Activated CD8-positive, alpha-beta memory T cell treated with anti-CD3 and anti-CD28 coated beads, Interleukin-2, amount 50 U/mL, for 48 hours (primary cell): ENCODE results near the gene GMDS.
"Not testable (repeated sequence)": the region's sequence is repeated elsewhere in the genome, so short reads cannot be mapped to it uniquely, and the experiment has no call there.

ENCODE experiments used
- DNase-seq: peaks from one replicate; pipeline ENCODE4 v3.0.0-alpha.2; 2020

GMDS gene

DNA sequence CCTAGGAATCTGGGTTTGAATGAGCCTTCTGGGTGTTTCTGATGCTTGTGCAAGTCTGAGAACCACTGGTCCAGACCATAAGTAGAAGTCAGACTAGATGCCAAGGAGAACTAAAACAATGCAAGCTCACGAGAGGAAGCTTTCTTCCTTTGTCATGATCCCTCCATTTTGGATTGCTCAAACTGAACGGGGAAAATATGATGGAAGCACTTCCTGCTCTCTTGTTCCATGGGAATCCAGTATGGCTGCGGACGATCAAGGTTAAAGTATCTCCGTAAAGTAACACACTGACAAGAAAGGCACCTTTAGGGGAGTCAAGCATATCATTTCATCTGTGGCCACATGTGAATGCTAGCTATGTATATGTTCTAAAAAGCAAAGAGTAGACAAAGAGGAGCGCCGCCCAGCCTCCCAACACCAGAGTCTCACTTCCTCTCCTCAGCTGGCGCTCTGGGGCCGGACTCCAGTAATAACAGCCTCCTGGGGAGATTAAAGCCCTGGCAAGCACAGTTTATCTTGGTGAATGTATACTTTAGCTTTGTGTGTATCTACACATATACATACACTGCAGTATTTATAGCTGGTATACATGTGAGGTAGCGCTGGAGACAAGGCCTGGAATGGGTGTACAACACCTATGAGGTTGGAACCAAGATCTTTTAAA lies 547.6 kb downstream of the GMDS start:
- no peak for DNase-seq

DNA sequence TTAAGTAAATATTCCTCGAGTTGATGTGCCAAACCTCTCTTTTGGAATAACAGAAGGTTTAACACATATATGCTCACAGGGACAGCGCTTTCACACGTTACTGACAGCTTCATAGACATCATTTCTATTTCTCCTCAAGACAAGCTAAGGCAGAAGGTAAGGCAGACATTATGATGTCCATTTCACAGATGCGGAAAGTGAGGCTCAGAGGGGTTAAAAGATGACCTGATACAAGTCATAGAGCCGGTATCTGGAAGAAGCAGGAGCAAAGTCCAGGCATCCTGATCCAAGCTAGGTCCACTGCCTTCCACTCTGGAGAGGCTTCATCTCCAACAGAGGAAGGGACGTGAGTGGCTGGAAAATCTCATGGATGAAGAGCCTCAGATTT lies 548.9 kb downstream of the GMDS start:
- no peak for DNase-seq

DNA sequence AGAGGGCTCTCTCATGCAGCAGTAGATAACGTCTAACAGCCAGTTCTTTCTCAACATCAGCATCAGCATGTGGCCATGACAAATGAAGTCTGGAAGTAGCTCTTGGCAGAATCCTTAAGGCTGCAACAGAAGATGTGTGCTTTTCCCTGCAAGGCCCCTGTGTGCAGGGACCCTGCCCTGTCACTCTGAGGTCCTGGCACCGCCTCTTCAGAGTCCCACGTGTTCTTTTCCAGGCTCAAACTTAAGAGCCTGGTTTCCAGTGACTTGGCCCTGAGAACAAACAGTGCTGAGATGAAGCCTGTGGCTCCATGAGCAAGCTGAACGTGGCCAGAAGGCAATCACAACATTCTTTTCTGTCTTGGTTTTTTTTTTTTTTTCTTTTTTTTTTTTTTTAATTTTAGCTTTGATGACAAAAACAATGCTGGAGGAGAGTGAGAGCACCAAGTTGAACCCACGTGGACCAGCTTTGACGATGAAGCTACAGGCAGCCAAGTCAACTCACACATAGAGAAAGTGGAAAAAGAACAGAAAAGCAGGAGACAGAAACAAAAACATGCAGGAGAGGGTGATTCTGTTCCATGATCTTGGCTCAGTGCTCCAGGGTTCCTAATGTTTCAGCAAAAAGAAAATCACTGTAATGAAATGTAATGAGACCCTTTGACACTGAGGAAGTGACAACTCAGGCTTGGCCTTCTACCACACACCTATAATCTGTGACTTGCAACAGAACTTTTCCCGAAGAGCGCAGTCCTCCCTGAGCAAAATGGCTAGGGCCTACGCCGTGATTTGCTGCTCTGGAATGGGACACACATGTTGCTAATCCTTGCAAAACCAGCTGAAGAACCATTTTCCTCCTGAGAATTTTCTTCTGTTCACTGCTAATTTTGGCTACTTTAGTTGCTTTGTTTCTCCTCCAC lies 549.6 kb downstream of the GMDS start:
- no peak for DNase-seq

DNA sequence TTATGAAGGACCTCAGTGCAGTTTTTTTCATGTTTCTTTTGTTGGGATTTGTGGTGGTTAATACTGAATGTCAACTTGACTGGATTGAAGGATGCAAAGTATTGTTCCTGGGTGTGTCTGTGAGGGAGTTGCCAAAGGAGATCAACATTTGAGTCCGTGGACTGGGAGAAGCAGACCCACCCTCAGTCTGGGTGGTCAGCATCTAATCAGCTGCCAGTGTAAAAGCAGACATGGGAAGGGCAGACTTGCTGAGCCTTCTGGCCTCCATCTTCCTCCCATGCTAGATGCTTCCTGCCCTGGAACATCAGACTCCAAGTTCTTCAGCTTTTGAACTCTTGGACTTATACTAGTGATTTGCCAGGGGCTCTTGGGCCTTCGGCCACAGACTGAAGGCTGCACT lies 553.6 kb downstream of the GMDS start:
- not testable (repeated sequence) for DNase-seq

DNA sequence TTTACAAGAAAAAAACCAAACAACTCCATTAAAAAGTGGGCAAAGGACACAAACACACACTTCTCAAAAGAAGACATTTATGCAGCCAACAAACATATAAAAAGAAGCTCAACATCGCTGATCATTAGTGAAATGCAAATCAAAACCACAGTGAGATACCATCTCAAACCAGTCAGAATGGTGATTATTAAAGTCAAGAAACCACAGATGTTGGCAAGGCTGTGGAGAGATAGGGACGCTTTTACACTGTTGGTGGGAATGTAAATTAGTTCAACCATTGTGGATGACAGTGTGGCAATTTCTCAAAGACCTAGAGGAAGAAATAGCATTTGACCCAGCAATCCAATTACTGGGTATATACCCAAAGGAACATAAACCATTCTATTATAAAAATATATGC lies 554.7 kb downstream of the GMDS start:
- DNase-seq: not testable (repeated sequence)

DNA sequence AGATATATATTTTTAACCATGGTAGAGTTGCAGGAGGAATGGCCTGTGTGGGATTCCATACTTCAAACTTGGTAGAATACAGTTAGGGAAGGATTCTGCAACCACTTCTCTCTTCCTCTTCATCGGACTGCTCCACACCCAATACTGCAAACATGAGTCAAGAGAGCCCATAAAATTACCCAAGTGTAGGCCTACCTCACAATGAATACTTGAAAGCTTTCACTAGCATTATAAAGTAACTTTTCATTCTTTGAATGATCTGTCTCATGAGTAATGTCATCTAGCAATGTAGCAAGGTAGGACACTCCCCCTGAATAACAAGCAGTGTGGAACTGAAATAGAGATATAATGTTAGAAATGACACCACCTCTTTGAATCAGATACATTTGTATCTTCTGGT lies 556.3 kb downstream of the GMDS start:
- no peak for DNase-seq

DNA sequence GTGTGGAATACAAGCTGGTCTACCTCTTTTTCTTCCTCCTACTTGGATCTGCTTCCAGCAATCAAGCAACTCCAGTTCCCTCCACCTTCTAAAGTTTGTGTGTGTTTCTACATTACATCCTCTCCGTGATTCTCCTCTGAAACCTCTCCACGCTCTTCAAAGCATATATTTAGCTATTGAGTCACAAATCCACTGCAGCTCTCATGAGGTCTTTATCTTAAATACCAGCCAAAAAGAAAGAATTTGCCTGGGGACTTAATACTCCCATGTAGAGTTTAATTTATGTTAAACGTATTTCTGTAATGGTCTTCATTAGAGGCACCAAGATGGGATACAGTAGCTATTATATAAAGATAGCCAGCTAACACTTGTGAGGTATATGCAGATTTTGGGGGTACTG lies 557.0 kb downstream of the GMDS start:
- no peak for DNase-seq

DNA sequence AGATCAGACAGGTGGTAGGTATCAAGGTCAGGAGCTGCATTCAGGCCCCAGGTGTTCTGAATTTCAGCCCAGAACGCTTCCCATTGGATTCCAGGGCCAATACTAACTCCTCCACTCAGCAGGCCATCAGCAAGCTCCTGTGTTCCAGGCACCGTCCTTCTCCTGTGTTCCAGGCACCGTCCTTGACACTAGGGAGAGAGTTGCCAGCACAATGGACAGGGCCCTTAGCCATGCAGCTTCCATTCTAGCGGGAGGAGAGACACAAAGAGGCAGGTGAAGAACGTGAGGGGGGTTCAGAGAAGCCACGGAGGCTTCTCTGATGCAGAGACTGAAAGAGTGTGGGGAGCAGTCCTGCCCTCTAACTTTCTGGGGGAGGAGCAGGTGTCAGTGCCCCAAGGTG lies 558.0 kb downstream of the GMDS start:
- no peak for DNase-seq

DNA sequence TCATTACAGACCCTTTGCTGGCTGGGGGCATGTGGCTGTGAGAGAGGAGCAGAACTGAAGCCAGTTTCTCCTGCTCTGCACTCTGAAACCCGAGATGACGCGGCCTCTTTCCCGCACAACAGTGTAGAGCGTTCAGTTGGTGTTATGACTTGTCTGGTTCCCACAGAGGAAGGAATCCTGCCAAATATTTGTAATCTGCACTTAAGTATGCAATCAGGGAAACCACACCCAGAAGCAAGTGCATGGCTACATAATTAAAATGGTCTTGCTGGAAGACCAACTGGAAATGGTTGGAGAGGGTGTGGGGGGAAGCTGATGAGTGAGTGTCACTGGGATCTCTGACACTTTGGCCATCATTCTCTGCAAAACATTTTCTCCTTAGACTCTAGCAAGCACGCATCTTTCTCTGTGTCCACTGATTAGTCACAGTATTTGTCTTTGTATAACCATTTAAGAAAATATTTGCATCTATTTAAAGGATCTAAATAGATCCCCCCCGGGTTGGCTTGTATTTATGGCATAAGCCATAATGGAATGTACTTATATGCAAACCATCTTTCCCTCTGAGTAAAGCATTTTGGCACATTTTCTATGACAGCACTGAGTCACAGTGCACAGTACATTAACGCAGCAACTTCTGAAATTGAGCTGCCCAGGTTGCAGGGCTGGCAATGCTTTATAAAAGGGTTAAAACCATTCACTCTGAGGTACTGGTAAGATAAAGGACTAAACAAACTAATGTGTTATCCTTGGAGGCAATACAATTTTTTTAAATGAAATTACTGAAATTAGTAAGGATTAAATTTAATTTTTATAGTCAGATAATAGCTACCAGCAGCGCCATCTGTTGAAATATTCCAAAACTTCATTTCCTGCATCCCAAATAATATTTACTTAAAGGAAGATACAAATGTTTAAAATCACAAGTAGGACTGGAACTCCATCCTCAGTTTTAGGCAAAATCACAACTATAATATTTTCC lies 559.0 kb downstream of the GMDS start:
- DNase-seq: no peak

DNA sequence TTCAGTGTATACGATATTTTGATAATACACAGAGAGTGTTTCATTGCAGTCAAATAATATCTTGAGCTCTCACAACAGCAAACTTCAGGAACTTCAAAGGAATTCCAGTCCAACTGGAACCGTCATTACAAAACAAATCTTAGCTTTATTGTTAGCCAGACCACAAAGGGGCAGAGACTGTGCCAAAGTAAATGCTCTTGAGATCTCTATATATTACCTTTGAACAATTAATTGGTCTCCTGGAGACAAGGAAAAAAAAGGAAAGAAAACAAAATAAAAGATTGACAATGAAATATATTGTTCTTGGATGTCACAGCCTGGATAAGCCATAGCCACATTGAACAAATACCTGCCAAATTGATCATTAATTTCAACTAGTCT lies 565.7 kb downstream of the GMDS start:
- no peak for DNase-seq

DNA sequence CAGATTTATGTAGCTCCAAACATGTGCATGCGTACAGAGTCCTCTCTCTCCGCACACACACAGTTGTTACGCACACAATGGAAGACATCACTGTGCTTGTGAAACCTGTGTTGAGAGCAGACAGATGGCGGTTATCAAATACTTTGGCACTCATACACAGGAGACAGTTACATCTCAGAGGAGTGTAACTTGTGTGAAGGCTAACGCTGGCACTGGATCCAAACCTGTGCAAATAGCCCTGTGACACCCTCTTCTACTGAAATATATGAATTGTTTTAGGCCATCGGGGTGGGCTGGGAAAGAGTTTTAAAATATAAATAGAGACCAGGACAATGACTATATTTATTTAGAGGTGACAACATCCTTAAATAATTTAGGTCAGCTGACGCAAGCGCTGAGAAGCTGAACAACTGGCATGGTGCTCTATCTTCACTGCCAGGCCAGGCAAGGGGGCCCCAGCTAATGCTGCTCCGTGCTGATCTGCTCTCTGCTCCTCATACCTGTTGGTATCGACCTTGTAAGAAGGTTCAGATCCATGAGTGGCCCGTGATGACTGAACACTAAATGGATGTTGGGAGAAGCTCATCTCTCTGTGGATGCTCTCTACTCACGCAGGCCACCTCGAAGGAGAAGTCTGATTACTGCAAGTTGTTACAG lies 566.2 kb downstream of the GMDS start:
- no peak for DNase-seq

DNA sequence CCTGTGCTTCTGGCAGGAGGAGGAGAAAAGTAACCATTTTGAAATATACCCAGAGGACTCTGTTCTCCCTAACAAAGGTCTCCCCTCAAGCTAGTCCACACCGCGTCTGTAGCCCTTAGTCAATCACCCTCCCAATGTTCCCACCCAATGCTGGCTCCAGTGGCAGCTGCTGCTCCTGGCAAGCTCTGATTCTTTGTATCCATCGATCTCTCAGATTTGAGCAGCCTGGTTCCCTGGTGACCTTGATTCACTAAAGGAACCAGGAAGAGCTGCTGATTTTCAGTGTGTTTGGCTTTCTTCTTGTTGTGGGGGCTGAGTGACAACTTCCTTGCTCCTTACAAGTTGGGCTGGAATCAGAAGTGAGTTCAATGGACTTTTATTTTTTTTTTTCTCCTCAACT lies 567.2 kb downstream of the GMDS start:
- DNase-seq: no peak

DNA sequence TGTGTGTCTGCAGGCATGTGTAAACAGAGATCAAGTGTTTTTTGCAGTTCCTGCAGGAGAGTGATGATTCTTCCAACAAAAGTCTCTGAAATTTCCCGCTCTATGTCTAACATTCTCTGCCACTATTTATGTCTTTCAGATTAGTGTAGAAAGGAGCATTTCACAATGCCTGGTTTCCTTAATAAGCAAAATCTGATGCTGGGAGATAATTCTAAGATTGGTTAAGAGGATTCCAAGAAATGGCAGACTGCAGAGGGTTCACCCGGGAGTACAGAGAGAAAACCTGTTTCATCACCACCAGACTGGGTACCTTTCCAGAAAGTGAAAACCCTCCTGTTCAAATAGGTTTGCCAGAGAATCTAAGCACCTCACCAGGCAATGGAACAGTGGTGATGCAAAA lies 573.0 kb downstream of the GMDS start:
- DNase-seq: no peak

DNA sequence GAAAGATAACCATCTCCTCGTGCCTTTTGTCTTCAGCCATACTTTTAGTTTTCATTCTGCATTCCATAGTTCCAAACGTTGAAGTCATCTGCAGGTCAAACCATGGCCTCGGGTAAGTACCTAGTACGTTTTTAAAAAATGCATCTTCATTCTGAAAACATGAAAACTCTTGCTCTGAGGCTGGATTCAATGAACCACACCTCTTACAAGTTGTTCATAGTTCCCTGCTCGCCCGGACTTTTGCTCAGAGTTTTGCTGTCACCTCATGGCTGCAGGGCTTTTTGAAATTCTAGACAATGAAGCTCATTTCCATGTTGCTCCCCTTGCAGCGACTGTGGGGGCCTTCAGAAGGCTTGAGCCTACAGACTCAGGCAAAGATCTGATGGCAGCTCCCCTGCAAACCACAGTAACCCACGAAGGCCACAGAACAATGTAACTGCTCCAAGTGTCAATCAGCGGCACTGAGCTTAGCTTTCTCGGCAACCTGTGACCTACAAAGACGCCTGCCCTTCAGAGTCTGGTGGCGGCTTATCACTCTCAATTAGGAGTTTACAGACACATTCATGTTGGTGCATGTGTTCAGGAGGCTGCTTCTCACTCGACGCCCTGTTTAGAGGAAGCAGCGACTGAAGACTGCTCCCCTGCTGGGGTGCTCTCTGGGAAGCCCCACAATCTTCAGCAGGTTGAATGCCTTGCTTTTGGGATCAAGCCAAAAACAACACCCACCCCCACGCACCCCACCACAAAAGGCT lies 574.5 kb downstream of the GMDS start:
- DNase-seq: no peak

DNA sequence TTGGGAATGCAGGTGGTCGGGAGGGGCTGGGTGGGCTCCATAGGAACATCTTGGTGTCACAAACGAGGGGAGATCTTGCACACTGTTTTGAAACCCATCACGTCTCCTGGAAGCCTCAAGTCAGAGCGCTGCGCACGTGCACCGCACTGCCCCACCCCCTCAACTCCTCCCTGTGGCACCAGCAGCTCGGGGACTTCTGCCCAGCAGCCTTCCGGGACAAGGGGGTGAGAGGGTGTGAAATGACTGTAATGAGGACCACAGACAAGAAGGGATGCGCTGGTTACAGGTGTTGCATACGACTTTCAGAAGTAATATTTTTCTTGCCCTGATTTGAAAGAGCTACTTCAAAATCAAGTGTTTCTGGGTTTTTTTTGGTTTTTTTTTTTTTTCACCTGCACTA lies 575.4 kb downstream of the GMDS start:
- no peak for DNase-seq

DNA sequence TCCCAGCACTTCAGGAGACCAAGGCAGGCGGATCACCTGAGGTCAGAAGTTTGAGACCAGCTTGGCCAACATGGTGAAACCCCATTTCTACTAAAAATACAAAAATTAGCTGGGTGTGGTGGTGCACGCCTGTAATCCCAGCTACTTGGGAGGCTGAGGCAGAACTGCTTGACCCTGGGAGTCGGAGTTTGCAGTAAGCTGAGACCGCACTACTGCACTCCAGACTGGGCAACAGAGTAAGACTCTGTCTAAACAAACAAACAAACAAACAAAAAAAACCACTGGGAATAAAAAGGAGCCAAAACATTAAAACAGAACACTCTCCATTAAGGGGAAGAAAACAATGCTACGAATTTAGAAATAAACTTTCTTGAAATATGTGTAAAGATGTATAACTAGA lies 576.9 kb downstream of the GMDS start:
- not testable (repeated sequence) for DNase-seq

DNA sequence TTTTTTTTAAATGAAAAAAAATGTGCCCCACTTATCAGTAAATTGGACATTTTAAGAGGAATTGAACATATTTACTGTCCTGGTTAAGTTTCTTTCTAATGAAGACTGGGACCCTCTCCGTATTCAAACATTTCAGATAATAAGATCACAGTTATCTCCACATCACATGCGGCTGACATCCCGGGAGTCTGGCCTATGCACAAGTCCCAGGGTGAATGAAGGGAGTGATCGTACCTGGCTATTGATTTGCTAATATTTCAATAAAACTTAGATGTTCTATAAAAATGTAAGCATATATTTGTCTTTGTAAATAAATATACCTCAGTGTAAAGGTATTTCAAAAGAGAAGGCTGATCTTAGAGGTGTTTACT lies 577.6 kb downstream of the GMDS start:
- no peak for DNase-seq

DNA sequence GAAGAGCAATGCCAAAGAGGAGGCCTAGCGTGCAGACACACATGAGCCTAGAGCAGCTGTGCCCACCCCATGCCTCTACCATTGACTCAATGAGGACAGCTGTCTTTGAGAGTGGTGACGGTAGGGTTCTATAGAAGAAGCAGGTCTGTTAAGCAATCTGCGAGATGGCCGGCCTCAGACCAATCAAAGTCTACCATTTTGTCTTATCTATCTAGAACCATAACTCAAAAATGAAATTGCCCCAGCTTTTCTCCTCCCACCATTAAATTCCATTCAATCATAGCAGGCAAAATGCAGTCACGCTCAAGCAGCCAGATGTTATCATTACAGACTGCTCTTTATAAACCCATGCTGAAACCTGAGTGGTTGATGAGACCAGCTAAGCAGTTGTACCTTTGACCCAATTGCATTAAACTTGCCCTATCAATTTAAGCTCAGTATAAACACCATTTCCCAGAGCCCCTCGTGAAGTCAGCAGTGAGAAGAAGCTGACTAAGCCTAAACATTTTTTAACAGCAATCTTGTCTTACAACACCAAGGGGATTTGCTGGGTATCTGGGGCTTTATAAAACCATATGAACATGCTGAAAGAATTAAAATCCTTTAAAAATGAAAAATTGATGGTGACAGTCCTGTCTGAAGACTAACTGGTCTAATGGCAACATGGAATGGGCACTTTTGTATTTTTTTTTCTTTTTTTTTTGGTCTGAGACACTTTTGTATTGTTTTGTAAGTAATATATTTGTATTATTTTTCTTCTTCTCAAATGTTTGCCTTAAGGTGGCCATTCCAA lies 578.2 kb downstream of the GMDS start:
- DNase-seq: no peak

DNA sequence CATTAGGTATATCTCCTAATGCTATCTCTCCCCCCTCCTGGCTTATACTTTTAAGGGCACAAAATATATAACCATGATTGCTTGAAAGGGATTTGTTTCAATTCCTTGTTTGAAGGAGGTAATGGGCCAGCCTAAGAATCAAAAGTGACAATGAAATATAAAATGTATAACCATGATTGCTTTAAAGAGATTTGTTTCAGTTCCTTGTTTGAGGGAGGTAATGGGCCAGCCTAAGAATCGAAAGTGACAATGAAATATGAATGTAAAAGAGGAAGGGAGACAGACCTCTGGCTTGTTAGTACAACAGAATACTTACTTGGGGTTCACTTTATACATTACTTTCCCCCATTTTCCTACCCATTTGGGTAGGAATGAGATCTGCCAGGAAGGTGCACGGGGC lies 580.2 kb downstream of the GMDS start:
- no peak for DNase-seq

DNA sequence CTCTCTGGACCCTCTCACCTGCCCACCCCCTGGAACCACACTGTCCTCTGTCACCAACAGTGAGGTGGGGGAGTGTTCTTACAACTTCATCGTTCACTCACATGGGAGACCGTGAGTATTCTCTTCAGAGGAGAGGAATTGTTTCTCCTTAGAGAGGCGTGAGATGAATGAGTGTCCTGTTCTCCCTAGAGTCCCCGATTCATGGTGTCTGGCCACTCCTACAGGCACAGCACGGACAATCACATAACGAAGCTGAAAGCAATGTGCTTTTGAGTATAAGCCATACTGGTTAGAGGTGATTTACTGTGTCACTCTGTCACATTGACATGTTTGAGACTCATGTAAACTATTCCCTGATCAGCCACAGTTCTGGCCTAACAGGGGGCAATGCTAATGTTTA lies 581.1 kb downstream of the GMDS start:
- DNase-seq: no peak

DNA sequence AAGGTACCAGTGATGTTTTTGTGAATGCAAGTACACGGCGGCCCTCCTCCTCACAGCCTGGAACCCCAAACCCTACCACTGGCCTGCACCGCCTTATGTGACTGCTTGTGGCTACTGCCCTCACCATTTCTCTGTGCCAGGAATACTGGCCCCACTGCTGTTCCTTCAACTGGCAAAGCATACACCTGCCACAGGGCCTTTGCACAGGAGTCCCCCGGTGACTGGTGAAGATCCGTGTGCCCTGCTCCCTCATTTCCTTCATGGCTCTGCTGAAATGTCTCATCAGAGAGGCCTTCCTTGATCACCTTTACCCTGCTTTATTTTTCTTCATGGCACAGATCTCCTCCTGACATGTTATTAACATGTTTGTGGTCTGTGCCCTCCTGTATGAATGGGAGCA lies 581.9 kb downstream of the GMDS start:
- no peak for DNase-seq
